ENCODE results near the gene TEX261.

Gene TEX261

DNA sequence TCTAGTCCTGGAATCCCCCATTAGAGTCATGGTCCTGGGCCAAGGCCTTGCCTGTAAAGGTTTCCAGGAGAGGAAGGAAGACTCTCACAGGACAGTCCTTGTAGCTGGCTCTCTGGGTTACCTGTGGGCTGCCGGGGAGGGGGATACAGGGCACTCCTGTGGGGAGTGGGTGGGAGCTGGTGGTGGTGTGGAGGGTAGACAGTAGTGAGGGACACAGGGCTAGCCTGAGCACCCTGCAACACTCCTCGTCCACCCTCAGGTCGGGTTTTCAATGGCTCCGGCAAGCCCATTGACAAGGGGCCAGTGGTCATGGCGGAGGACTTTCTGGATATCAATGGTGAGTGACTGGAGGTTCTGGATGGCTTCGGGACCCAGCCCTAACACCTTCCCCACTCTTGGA is 35.9 kb downstream of the TEX261 start:
- peaks cover 66% of the 10 kb centered on the region for H3K27me3 ChIP-seq
- TF ChIP-seq, protein P1, sequence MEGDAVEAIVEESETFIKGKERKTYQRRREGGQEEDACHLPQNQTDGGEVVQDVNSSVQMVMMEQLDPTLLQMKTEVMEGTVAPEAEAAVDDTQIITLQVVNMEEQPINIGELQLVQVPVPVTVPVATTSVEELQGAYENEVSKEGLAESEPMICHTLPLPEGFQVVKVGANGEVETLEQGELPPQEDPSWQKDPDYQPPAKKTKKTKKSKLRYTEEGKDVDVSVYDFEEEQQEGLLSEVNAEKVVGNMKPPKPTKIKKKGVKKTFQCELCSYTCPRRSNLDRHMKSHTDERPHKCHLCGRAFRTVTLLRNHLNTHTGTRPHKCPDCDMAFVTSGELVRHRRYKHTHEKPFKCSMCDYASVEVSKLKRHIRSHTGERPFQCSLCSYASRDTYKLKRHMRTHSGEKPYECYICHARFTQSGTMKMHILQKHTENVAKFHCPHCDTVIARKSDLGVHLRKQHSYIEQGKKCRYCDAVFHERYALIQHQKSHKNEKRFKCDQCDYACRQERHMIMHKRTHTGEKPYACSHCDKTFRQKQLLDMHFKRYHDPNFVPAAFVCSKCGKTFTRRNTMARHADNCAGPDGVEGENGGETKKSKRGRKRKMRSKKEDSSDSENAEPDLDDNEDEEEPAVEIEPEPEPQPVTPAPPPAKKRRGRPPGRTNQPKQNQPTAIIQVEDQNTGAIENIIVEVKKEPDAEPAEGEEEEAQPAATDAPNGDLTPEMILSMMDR (IDR thresholded peaks at IDR 0.05) = no peak
- no peaks in the 10 kb centered on the region for H3K36me3 ChIP-seq

DNA sequence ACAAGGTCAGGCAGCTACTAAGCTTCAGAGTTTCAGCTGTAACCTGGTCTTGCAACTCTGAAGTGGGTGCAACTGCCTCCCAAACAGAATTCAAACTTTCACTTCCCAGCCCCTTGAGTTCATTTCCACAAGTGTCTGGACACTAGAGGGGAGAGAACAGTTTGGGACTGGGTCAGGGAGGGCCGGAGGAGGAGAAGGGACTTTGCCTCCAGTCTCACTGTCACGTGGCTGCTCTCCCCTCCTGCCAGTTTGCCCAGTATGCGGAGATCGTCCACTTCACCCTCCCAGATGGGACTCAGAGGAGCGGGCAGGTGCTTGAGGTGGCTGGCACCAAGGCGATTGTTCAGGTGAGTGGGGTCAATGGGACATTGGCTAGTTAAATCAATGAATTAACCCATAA is 36.9 kb downstream of the TEX261 start:
- no peak overlapping the region for H3K4me3 ChIP-seq (ENCODE audit: low read depth in 1 of 2, low read length in 1 of 2)
- TF ChIP-seq, protein P1 (IDR thresholded peaks at IDR 0.05) = no peak
- no peaks in the 10 kb centered on the region for H3K36me3 ChIP-seq
- H3K27me3 ChIP-seq = peaks cover 66% of the 10 kb centered on the region
- H3K27ac ChIP-seq = no peak overlapping the region
- H3K4me1 ChIP-seq (ENCODE audit: control insufficient read depth in 1 of 2, insufficient read depth in 1 of 2, low read depth in 1 of 2, low read length in 1 of 2) = no peaks in the 10 kb centered on the region
- H3K9me3 ChIP-seq = no peaks in the 10 kb centered on the region

More for the DNA sequence above, 35.9 kb downstream of the TEX261 start:
- no peaks in the 10 kb centered on the region for H3K4me1 ChIP-seq (ENCODE audit: control insufficient read depth in 1 of 2, insufficient read depth in 1 of 2, low read depth in 1 of 2, low read length in 1 of 2)
- H3K9me3 ChIP-seq = no peaks in the 10 kb centered on the region
- no peak overlapping the region for H3K27ac ChIP-seq
- H3K4me3 ChIP-seq (ENCODE audit: low read depth in 1 of 2, low read length in 1 of 2) = no peak overlapping the region

DNA sequence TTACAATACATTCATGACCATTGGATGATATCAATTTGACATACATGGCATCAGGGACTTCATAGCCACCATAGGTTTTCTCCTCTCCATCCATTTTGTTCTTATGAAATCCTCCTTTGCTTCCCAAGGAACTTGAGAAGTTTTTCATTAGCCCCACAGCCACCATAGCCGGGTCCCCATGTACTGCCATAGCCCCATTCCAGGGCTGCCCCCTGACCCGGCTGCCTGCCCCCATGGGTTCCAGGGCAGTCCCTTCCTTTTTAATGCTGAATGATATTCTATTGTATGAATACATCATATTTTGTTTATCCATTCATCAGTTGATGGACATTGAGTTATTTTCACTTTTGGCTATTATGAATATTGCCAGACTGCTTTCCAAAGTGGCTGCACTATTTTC is 38.5 kb downstream of the TEX261 start:
- TF ChIP-seq, protein P1 (IDR thresholded peaks at IDR 0.05) = no peak
- Histone ChIP-seq H3K36me3 (no peaks in the 10 kb centered on the region), H3K9me3 (no peaks in the 10 kb centered on the region), H3K4me1 (ENCODE audit: control insufficient read depth in 1 of 2, insufficient read depth in 1 of 2, low read depth in 1 of 2, low read length in 1 of 2) (no peaks in the 10 kb centered on the region), H3K4me3 (ENCODE audit: low read depth in 1 of 2, low read length in 1 of 2) (no peak overlapping the region), H3K27me3 (peaks cover 72% of the 10 kb centered on the region), H3K27ac (no peak overlapping the region)

DNA sequence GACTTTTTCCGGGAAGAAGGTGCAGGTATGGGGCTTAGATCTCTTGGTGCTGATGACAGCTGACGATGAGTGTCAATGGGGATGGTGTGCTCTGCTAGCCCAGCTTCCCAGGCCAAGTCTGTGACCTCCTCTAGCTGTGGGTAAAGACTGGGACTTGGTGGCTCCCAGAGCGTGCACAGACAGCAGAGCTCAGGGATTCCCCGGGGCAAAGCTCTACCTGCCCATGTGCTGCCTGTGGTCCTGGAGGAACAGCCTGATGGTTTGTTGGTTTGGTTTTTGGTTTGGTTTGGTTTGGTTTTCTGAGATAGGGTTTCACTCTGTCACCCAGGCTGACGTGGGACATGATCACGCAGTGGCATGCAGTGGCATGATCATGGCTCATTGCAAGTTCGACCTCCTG is 39.8 kb downstream of the TEX261 start:
- H3K4me1 ChIP-seq (ENCODE audit: control insufficient read depth in 1 of 2, insufficient read depth in 1 of 2, low read depth in 1 of 2, low read length in 1 of 2) = no peaks in the 10 kb centered on the region
- TF ChIP-seq, protein P1 (IDR thresholded peaks at IDR 0.05) = no peak
- H3K27me3 ChIP-seq = peaks cover 85% of the 10 kb centered on the region
- H3K27ac ChIP-seq = no peak overlapping the region
- H3K4me3 ChIP-seq (ENCODE audit: low read depth in 1 of 2, low read length in 1 of 2) = no peak overlapping the region
- H3K36me3 ChIP-seq = no peaks in the 10 kb centered on the region
- H3K9me3 ChIP-seq = no peaks in the 10 kb centered on the region

DNA sequence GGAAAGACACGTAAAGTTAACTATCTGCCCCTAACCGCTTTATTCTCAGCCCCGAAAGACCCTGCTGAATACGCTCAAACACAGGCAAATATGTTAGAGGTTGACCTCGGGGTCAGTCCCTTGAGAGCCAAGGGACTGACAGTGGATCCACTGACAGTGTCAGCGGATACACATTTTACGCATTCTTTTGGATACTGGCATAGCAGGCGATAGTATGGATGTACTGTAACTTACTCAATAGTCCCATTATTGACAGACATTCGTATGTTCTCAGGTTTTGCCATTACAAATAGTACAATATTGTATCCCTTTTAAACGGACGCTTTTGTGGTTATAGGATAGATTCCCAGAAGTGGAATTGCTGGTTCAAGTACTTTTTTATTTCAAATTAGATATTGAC is 45.6 kb downstream of the TEX261 start:
- Histone ChIP-seq H3K27ac (no peak overlapping the region), H3K4me1 (ENCODE audit: control insufficient read depth in 1 of 2, insufficient read depth in 1 of 2, low read depth in 1 of 2, low read length in 1 of 2) (peaks cover 0 to 8% of the 10 kb centered on the region in 2 experiments), H3K27me3 (peaks cover 94% of the 10 kb centered on the region), H3K4me3 (ENCODE audit: low read depth in 1 of 2, low read length in 1 of 2) (no peak overlapping the region), H3K9me3 (no peaks in the 10 kb centered on the region), H3K36me3 (no peaks in the 10 kb centered on the region)
- TF ChIP-seq, protein P1 (IDR thresholded peaks at IDR 0.05) = no peak
